Keratinocyte (primary cell): ENCODE measurements around the gene ACACA.

Experiments used
- CTCF ChIP-seq, 3 experiments: IDR thresholded peaks in 1 of 3; conservative IDR thresholded peaks in 1 of 3; optimal IDR thresholded peaks in 1 of 3; 2 replicates in 2 of 3; 3 replicates in 1 of 3; pipeline versions ENCODE3 to v1.5.1; 2011; ENCODE audit warnings: low read length in 3 of 3, mild to moderate bottlenecking in 3 of 3, moderate library complexity in 2 of 3, control low read depth in 1 of 3, inconsistent platforms in 1 of 3; ENCODE audit not compliant: insufficient read depth in 2 of 3; ENCODE audit errors: extremely low read depth in 1 of 3
- EZH2 ChIP-seq: IDR thresholded peaks from one replicate; pipeline ENCODE4 v1.6.1; 2012; ENCODE audit warnings: inconsistent platforms, mild to moderate bottlenecking, low read length, moderate library complexity

GRCh38 chr17:37206299-37206698 is 200.3 kb downstream of the ACACA start:
- TF ChIP-seq EZH2 (no peak), CTCF (optimal IDR thresholded peaks at IDR 0.05 in 1 of 3, IDR thresholded peaks at IDR 0.05 in 1 of 3, conservative IDR thresholded peaks at IDR 0.05 in 1 of 3; ENCODE audit: extremely low read depth in 1 of 3, insufficient read depth in 2 of 3, low read length in 3 of 3) (no peak)
